ENCODE data around the gene AGK.
"Not testable (repeated sequence)": the region's sequence is repeated elsewhere in the genome, so short reads cannot be mapped to it uniquely, and the experiment has no call there.

The AGK gene

DNA sequence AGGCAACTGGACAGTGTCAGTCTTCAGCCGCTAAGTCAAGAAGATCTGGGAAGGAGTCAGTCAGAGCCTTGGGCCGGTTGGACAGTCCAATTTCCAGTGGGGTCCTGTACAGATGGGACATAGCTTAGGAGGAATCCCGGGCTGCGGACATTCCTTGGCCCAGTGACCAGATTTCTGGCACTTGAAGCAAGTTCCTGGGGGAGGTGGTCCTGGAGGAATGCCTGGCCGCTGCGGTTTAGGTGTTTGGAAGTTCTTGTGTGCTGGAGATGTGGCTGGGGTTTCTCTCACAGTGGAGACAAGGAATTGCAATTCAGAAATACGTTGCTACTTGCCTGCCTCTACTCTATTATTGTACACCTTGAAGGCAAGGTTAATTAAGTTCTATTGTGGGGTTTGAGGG is 30.9 kb downstream of the AGK start:
- not testable (repeated sequence) for H3K9me3 ChIP-seq (ENCODE audit: control insufficient read depth, low read length); DNase-seq; H3K4me1 ChIP-seq (ENCODE audit: control insufficient read depth, insufficient read depth, low read length, poor library complexity, severe bottlenecking); H3K27me3 ChIP-seq (replicated peaks; ENCODE audit: control insufficient read depth, insufficient read depth, low read length, poor library complexity, severe bottlenecking); H3K36me3 ChIP-seq (ENCODE audit: control insufficient read depth, insufficient read depth, low read length); H3K27ac ChIP-seq (ENCODE audit: insufficient read depth, low read length, poor library complexity, severe bottlenecking); H3K4me3 ChIP-seq (ENCODE audit: insufficient read depth, low read depth, low read length, poor library complexity, severe bottlenecking)

- H3K27me3 ChIP-seq (replicated peaks; ENCODE audit: control insufficient read depth, insufficient read depth, low read length, poor library complexity, severe bottlenecking), result no peaks in the 10 kb centered on the region
- no peak for DNase-seq
- no peak overlapping the region for H3K4me3 ChIP-seq (ENCODE audit: insufficient read depth, low read depth, low read length, poor library complexity, severe bottlenecking)
- H3K27ac ChIP-seq (ENCODE audit: insufficient read depth, low read length, poor library complexity, severe bottlenecking), result no peak overlapping the region
- no peaks in the 10 kb centered on the region for H3K36me3 ChIP-seq (ENCODE audit: control insufficient read depth, insufficient read depth, low read length)
- H3K4me1 ChIP-seq (ENCODE audit: control insufficient read depth, insufficient read depth, low read length, poor library complexity, severe bottlenecking), result no peaks in the 10 kb centered on the region
- H3K9me3 ChIP-seq (ENCODE audit: control insufficient read depth, low read length), result no peaks in the 10 kb centered on the region
These were observed 33.7 kb downstream of the AGK start for GRCh38 chr7:141584935-141585334.

- Histone ChIP-seq H3K27me3 (replicated peaks; ENCODE audit: control insufficient read depth, insufficient read depth, low read length, poor library complexity, severe bottlenecking) (no peaks in the 10 kb centered on the region), H3K9me3 (ENCODE audit: control insufficient read depth, low read length) (no peaks in the 10 kb centered on the region), H3K4me1 (ENCODE audit: control insufficient read depth, insufficient read depth, low read length, poor library complexity, severe bottlenecking) (no peaks in the 10 kb centered on the region), H3K4me3 (ENCODE audit: insufficient read depth, low read depth, low read length, poor library complexity, severe bottlenecking) (no peak overlapping the region), H3K36me3 (ENCODE audit: control insufficient read depth, insufficient read depth, low read length) (no peaks in the 10 kb centered on the region), H3K27ac (ENCODE audit: insufficient read depth, low read length, poor library complexity, severe bottlenecking) (no peak overlapping the region)
- DNase-seq, result no peak
These were observed 34.6 kb downstream of the AGK start for GRCh38 chr7:141585592-141586510.

DNA sequence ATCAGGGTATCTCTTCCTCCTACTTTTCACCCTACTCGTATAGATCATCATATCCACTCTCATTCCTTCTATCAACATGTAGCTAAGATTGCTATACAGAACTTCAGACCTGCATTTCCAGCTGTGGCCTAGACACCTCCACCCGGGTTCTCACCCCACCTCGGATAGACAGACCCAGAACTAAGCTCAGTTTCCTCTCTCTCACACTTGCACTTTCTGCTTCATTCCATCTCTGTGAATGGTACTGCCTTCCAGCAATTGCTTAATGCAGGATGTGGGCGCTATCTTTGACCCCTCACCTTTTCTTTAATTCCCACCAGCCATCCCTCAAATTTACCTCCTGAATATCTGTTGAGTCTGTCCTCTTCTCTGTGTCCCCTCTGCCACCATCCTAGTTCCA is 35.7 kb downstream of the AGK start:
- no peak overlapping the region for H3K27ac ChIP-seq (ENCODE audit: insufficient read depth, low read length, poor library complexity, severe bottlenecking)
- DNase-seq, result no peak
- H3K4me3 ChIP-seq (ENCODE audit: insufficient read depth, low read depth, low read length, poor library complexity, severe bottlenecking), result no peak overlapping the region
- no peaks in the 10 kb centered on the region for H3K36me3 ChIP-seq (ENCODE audit: control insufficient read depth, insufficient read depth, low read length)
- no peaks in the 10 kb centered on the region for H3K9me3 ChIP-seq (ENCODE audit: control insufficient read depth, low read length)
- H3K4me1 ChIP-seq (ENCODE audit: control insufficient read depth, insufficient read depth, low read length, poor library complexity, severe bottlenecking), result no peaks in the 10 kb centered on the region
- no peaks in the 10 kb centered on the region for H3K27me3 ChIP-seq (replicated peaks; ENCODE audit: control insufficient read depth, insufficient read depth, low read length, poor library complexity, severe bottlenecking)

DNA sequence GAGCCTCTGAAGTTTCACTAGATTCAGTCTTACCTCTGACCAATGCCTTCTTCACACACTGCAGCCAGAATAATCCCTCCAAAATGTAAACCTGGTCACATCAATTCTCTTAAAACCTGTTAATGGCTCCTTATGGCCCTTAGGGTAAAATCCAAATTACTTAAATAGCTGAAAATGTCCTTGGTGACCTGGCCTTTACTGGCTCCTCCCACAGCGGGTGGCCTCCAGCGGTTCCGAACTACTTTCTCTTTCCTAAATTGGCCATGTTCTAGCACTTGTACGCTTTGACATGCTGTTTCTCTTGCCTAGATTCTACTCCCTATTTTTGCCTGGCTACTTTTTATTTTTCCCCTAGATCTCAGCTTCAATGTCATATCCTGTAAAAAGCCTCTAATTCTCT is 36.1 kb downstream of the AGK start:
- Histone ChIP-seq H3K27ac (ENCODE audit: insufficient read depth, low read length, poor library complexity, severe bottlenecking) (no peak overlapping the region), H3K9me3 (ENCODE audit: control insufficient read depth, low read length) (no peaks in the 10 kb centered on the region), H3K27me3 (replicated peaks; ENCODE audit: control insufficient read depth, insufficient read depth, low read length, poor library complexity, severe bottlenecking) (no peaks in the 10 kb centered on the region), H3K4me3 (ENCODE audit: insufficient read depth, low read depth, low read length, poor library complexity, severe bottlenecking) (no peak overlapping the region), H3K36me3 (ENCODE audit: control insufficient read depth, insufficient read depth, low read length) (no peaks in the 10 kb centered on the region), H3K4me1 (ENCODE audit: control insufficient read depth, insufficient read depth, low read length, poor library complexity, severe bottlenecking) (no peaks in the 10 kb centered on the region)
- DNase-seq, result no peak

- Histone ChIP-seq H3K4me1 (ENCODE audit: control insufficient read depth, insufficient read depth, low read length, poor library complexity, severe bottlenecking) (no peaks in the 10 kb centered on the region), H3K27me3 (replicated peaks; ENCODE audit: control insufficient read depth, insufficient read depth, low read length, poor library complexity, severe bottlenecking) (no peaks in the 10 kb centered on the region), H3K36me3 (ENCODE audit: control insufficient read depth, insufficient read depth, low read length) (peaks cover 5% of the 10 kb centered on the region), H3K27ac (ENCODE audit: insufficient read depth, low read length, poor library complexity, severe bottlenecking) (no peak overlapping the region), H3K9me3 (ENCODE audit: control insufficient read depth, low read length) (no peaks in the 10 kb centered on the region), H3K4me3 (ENCODE audit: insufficient read depth, low read depth, low read length, poor library complexity, severe bottlenecking) (no peak overlapping the region)
- no peak for DNase-seq
These were observed 37.7 kb downstream of the AGK start for GRCh38 chr7:141588912-141589311.

GRCh38 chr7:141590071-141590470 is 38.9 kb downstream of the AGK start:
- Histone ChIP-seq H3K27ac (ENCODE audit: insufficient read depth, low read length, poor library complexity, severe bottlenecking) (no peak overlapping the region), H3K27me3 (replicated peaks; ENCODE audit: control insufficient read depth, insufficient read depth, low read length, poor library complexity, severe bottlenecking) (no peaks in the 10 kb centered on the region), H3K4me1 (ENCODE audit: control insufficient read depth, insufficient read depth, low read length, poor library complexity, severe bottlenecking) (no peaks in the 10 kb centered on the region), H3K4me3 (ENCODE audit: insufficient read depth, low read depth, low read length, poor library complexity, severe bottlenecking) (no peak overlapping the region), H3K36me3 (ENCODE audit: control insufficient read depth, insufficient read depth, low read length) (peaks cover 9% of the 10 kb centered on the region), H3K9me3 (ENCODE audit: control insufficient read depth, low read length) (no peaks in the 10 kb centered on the region)
- no peak for DNase-seq

DNA sequence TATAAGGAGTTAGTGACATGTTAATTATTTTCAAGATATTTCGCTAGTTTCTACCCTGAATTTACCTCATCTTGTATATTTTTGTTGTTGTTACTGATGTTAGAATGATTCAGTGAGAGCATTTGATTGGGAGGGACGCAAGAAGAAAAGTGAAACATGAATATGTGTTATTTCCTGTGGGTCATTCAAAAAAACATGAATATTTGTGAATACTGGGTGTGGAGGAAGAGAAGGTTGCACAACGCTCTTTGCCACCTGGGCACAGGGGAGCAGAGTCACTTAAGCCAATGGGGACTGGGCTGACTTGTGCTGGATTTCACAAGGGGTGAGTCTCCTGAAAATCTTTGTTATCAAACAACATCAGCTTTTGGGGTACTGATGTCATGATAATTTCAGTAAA is 39.5 kb downstream of the AGK start:
- no peaks in the 10 kb centered on the region for H3K9me3 ChIP-seq (ENCODE audit: control insufficient read depth, low read length)
- H3K4me3 ChIP-seq (ENCODE audit: insufficient read depth, low read depth, low read length, poor library complexity, severe bottlenecking), result no peak overlapping the region
- DNase-seq, result no peak
- H3K36me3 ChIP-seq (ENCODE audit: control insufficient read depth, insufficient read depth, low read length), result peaks cover 9% of the 10 kb centered on the region
- no peak overlapping the region for H3K27ac ChIP-seq (ENCODE audit: insufficient read depth, low read length, poor library complexity, severe bottlenecking)
- no peaks in the 10 kb centered on the region for H3K4me1 ChIP-seq (ENCODE audit: control insufficient read depth, insufficient read depth, low read length, poor library complexity, severe bottlenecking)
- no peaks in the 10 kb centered on the region for H3K27me3 ChIP-seq (replicated peaks; ENCODE audit: control insufficient read depth, insufficient read depth, low read length, poor library complexity, severe bottlenecking)

- Histone ChIP-seq H3K27ac (ENCODE audit: insufficient read depth, low read length, poor library complexity, severe bottlenecking) (no peak overlapping the region), H3K9me3 (ENCODE audit: control insufficient read depth, low read length) (no peaks in the 10 kb centered on the region), H3K27me3 (replicated peaks; ENCODE audit: control insufficient read depth, insufficient read depth, low read length, poor library complexity, severe bottlenecking) (no peaks in the 10 kb centered on the region), H3K36me3 (ENCODE audit: control insufficient read depth, insufficient read depth, low read length) (peaks cover 21% of the 10 kb centered on the region), H3K4me3 (ENCODE audit: insufficient read depth, low read depth, low read length, poor library complexity, severe bottlenecking) (no peak overlapping the region), H3K4me1 (ENCODE audit: control insufficient read depth, insufficient read depth, low read length, poor library complexity, severe bottlenecking) (no peaks in the 10 kb centered on the region)
- no peak for DNase-seq
These were observed 41.9 kb downstream of the AGK start for GRCh38 chr7:141593134-141593533.

- Histone ChIP-seq H3K27me3 (replicated peaks; ENCODE audit: control insufficient read depth, insufficient read depth, low read length, poor library complexity, severe bottlenecking) (no peaks in the 10 kb centered on the region), H3K27ac (ENCODE audit: insufficient read depth, low read length, poor library complexity, severe bottlenecking) (no peak overlapping the region), H3K4me3 (ENCODE audit: insufficient read depth, low read depth, low read length, poor library complexity, severe bottlenecking) (no peak overlapping the region), H3K36me3 (ENCODE audit: control insufficient read depth, insufficient read depth, low read length) (peaks cover 29% of the 10 kb centered on the region), H3K4me1 (ENCODE audit: control insufficient read depth, insufficient read depth, low read length, poor library complexity, severe bottlenecking) (no peaks in the 10 kb centered on the region), H3K9me3 (ENCODE audit: control insufficient read depth, low read length) (no peaks in the 10 kb centered on the region)
- DNase-seq, result no peak
These were observed 46.8 kb downstream of the AGK start for GRCh38 chr7:141597966-141598365.

All from effector memory CD4-positive, alpha-beta T cell (primary cell).